ENCODE measurements around the gene MMP24OS.

- TF ChIP-seq POLR2A (IDR thresholded peaks at IDR 0.05) (no peak), CTCF (IDR thresholded peaks at IDR 0.05) (no peak), POLR2AphosphoS5 (IDR thresholded peaks at IDR 0.05) (no peak)
Observed at GRCh38 chr20:35317416-35318210, 39.7 kb upstream of the MMP24OS start.
